IMR-90 (cell line): ENCODE measurements around the gene FAAP20. TPM values are rescaled to one million over a fixed set of nuclear protein-coding genes. Genes with fewer than 3 reads are reported as not detected.

ENCODE experiments used
- ATAC-seq: fragments of 200-7000 bp; cut with Tn5 transposase; 2 replicates; pipeline ENCODE4 v1.9.1; 2020; ENCODE audit warnings: low read depth, mild to moderate bottlenecking, moderate library complexity
- BruUV-seq: library from RNA; stranded (reverse); fragments of 400-500 nt; replicated peaks from 2 replicates; lab custom pipeline; 2021; lab: Mats Ljungman, UMichigan
- CTCF ChIA-PET: fragments of 300-600 bp; formaldehyde crosslinking; extraction: SDS; loops from one replicate; lab custom pipeline; 2021; ENCODE audit warnings: antibody characterized with exemption; lab: Yijun Ruan, JAX
- POLR2A ChIA-PET: fragments of 300-600 bp; sonication (Branson Sonifier 250); formaldehyde crosslinking; loops from one replicate; lab custom pipeline; 2022; ENCODE audit warnings: antibody characterized with exemption; ENCODE audit not compliant: unreplicated experiment; lab: Charles Lee
- DNase-seq: peaks from one replicate; pipeline ENCODE4 v3.0.0; 2013
- H2AFZ ChIP-seq: replicated peaks from 2 replicates; pipeline ENCODE3; 2013; ENCODE audit warnings: low read length, mild to moderate bottlenecking; ENCODE audit not compliant: poor library complexity
- H2AK5ac ChIP-seq: 2 replicates; pipeline ENCODE4 v1.6.1; 2013; ENCODE audit warnings: low read depth, low read length, inconsistent platforms
- H2AK9ac ChIP-seq: replicated peaks from 2 replicates; pipeline ENCODE3; 2013; ENCODE audit warnings: mild to moderate bottlenecking, low read depth, low read length, moderate library complexity; ENCODE audit not compliant: poor library complexity
- H2BK120ac ChIP-seq: 2 replicates; pipeline ENCODE4 v1.6.1; 2013; ENCODE audit warnings: low read depth, low read length, inconsistent platforms
- H2BK15ac ChIP-seq: 3 replicates; pipeline ENCODE4 v1.6.1; 2013; ENCODE audit warnings: low read depth, low read length, inconsistent platforms
- H2BK20ac ChIP-seq: 2 replicates; pipeline ENCODE4 v1.6.1; 2013; ENCODE audit warnings: low read depth, mild to moderate bottlenecking, inconsistent platforms, low read length, moderate library complexity
- H2BK5ac ChIP-seq: 2 replicates; pipeline ENCODE4 v1.6.1; 2013; ENCODE audit warnings: mild to moderate bottlenecking, low read depth, low read length, inconsistent platforms; ENCODE audit not compliant: poor library complexity, severe bottlenecking
- H3K14ac ChIP-seq: replicated peaks from 2 replicates; pipeline ENCODE4 v1.6.1; 2013; ENCODE audit warnings: low read depth, low read length, inconsistent platforms
- H3K18ac ChIP-seq: 2 replicates; pipeline ENCODE4 v1.6.1; 2013; ENCODE audit warnings: low read depth, low read length, control low read depth
- H3K23ac ChIP-seq: 2 replicates; pipeline ENCODE4 v1.6.1; 2013; ENCODE audit warnings: low read depth, low read length, inconsistent platforms
- H3K27ac ChIP-seq: 2 replicates; pipeline ENCODE4 v1.5.1; 2013; ENCODE audit warnings: mild to moderate bottlenecking, control low read depth, low read length; ENCODE audit not compliant: insufficient read depth
- H3K27me3 ChIP-seq: 2 replicates; pipeline ENCODE4 v1.6.1; 2013; ENCODE audit warnings: low read length; ENCODE audit not compliant: control insufficient read depth, insufficient read depth
- H3K36me3 ChIP-seq: 2 replicates; pipeline ENCODE4 v1.6.1; 2013; ENCODE audit warnings: low read length, mixed read lengths; ENCODE audit not compliant: control insufficient read depth, insufficient read depth
- H3K4ac ChIP-seq: 2 replicates; pipeline ENCODE4 v1.6.1; 2013; ENCODE audit warnings: low read depth, low read length, inconsistent platforms
- H3K4me1 ChIP-seq: 2 replicates; pipeline ENCODE4 v1.6.1; 2013; ENCODE audit warnings: low read length, mixed read lengths; ENCODE audit not compliant: control insufficient read depth, insufficient read depth
- H3K4me2 ChIP-seq: 2 replicates; pipeline ENCODE4 v1.6.1; 2013; ENCODE audit warnings: low read depth, mild to moderate bottlenecking, control low read depth, low read length, moderate library complexity
- H3K4me3 ChIP-seq: 2 replicates; pipeline ENCODE4 v1.5.1; 2013; ENCODE audit warnings: low read depth, mild to moderate bottlenecking, control low read depth, low read length, moderate library complexity; ENCODE audit not compliant: insufficient read depth
- H3K56ac ChIP-seq: 2 replicates; pipeline ENCODE4 v1.6.1; 2013; ENCODE audit warnings: low read length, inconsistent platforms; ENCODE audit not compliant: insufficient read depth; ENCODE audit errors: extremely low read depth
- H3K79me1 ChIP-seq, 2 experiments: 2 replicates each; pipeline ENCODE4 v1.6.1; 2013; ENCODE audit warnings: low read length in 2 of 2, inconsistent platforms in 1 of 2, low read depth in 1 of 2
- H3K9ac ChIP-seq: 2 replicates; pipeline ENCODE4 v1.6.1; 2013; ENCODE audit warnings: low read depth, low read length, control low read depth
- H3K9me1 ChIP-seq: 2 replicates; pipeline ENCODE4 v1.6.1; 2013; ENCODE audit warnings: low read length, inconsistent platforms; ENCODE audit not compliant: insufficient read depth
- H3K9me3 ChIP-seq: 2 replicates; pipeline ENCODE4 v1.6.1; 2013; ENCODE audit warnings: low read length; ENCODE audit not compliant: control insufficient read depth, insufficient read depth
- H4K20me1 ChIP-seq: 2 replicates; pipeline ENCODE4 v1.6.1; 2013; ENCODE audit warnings: low read length, inconsistent platforms; ENCODE audit not compliant: insufficient read depth
- H4K5ac ChIP-seq: 2 replicates; pipeline ENCODE4 v1.6.1; 2013; ENCODE audit warnings: mild to moderate bottlenecking, low read depth, low read length, control low read depth
- H4K8ac ChIP-seq, 2 experiments: 2 replicates each; pipeline ENCODE4 v1.6.1; 2013; ENCODE audit warnings: low read depth in 2 of 2, low read length in 2 of 2, control low read depth in 1 of 2, inconsistent platforms in 1 of 2
- H4K91ac ChIP-seq: 2 replicates; pipeline ENCODE4 v1.6.1; 2013; ENCODE audit warnings: low read depth, low read length, inconsistent platforms; ENCODE audit not compliant: insufficient read depth
- CEBPB ChIP-seq: IDR thresholded peaks from 2 replicates; pipeline ENCODE4 v1.6.1; 2012; ENCODE audit warnings: low read depth, low read length, improper control_type of control experiment
- CHD1 ChIP-seq: IDR thresholded peaks from 2 replicates; pipeline ENCODE4 v1.6.1; 2012; ENCODE audit warnings: low read depth, low read length, improper control_type of control experiment
- CTCF ChIP-seq: conservative IDR thresholded peaks from 2 replicates; pipeline ENCODE4 v1.5.1; 2012; ENCODE audit warnings: mild to moderate bottlenecking, low read depth, low read length, improper control_type of control experiment
- ELK1 ChIP-seq: fragments of 150-350 bp; IDR thresholded peaks from 2 replicates; pipeline ENCODE4 v1.6.1; 2016; ENCODE audit warnings: low read depth, mild to moderate bottlenecking, low read length, moderate library complexity, borderline replicate concordance
- FOS ChIP-seq: fragments of 150-350 bp; IDR thresholded peaks from 2 replicates; pipeline ENCODE4 v1.6.1; 2016; ENCODE audit warnings: low read depth, low read length
- MAFK ChIP-seq: IDR thresholded peaks from 2 replicates; pipeline ENCODE4 v1.6.1; 2012; ENCODE audit warnings: low read depth, low read length, improper control_type of control experiment
- MAZ ChIP-seq: IDR thresholded peaks from 2 replicates; pipeline ENCODE4 v1.6.1; 2012; ENCODE audit warnings: low read depth, mild to moderate bottlenecking, low read length, improper control_type of control experiment, moderate library complexity, borderline replicate concordance
- MXI1 ChIP-seq: IDR thresholded peaks from 2 replicates; pipeline ENCODE4 v1.6.1; 2012; ENCODE audit warnings: low read depth, mild to moderate bottlenecking, low read length, moderate library complexity, borderline replicate concordance
- NFE2L2 ChIP-seq: fragments of 150-350 bp; IDR thresholded peaks from 2 replicates; pipeline ENCODE4 v1.6.1; 2016; ENCODE audit warnings: low read depth, mild to moderate bottlenecking, low read length
- RAD21 ChIP-seq: IDR thresholded peaks from 2 replicates; pipeline ENCODE4 v1.6.1; 2012; ENCODE audit warnings: low read length, improper control_type of control experiment
- RCOR1 ChIP-seq: IDR thresholded peaks from 2 replicates; pipeline ENCODE4 v1.6.1; 2012; ENCODE audit warnings: mild to moderate bottlenecking, low read length, improper control_type of control experiment; ENCODE audit not compliant: insufficient replicate concordance
- RFX5 ChIP-seq: IDR thresholded peaks from 2 replicates; pipeline ENCODE4 v1.8.0; 2012; ENCODE audit warnings: low read depth, mild to moderate bottlenecking, low read length, moderate library complexity
- SMC3 ChIP-seq: fragments of 150-350 bp; IDR thresholded peaks from 2 replicates; pipeline ENCODE4 v1.6.1; 2016; ENCODE audit warnings: low read depth, mild to moderate bottlenecking, antibody characterized with exemption, low read length, moderate library complexity
- USF2 ChIP-seq: fragments of 150-350 bp; IDR thresholded peaks from 2 replicates; pipeline ENCODE4 v1.6.1; 2017; ENCODE audit warnings: mild to moderate bottlenecking, antibody characterized with exemption, low read length, low read depth
- WGBS, 2 experiments: methylation state at CpG; one replicate each; pipeline versions ENCODE4 v1.1.5 to v1.1.7; 2013; ENCODE audit warnings: missing lambda C conversion rate in 2 of 2; ENCODE audit not compliant: insufficient read length in 1 of 2; ENCODE audit errors: extremely low coverage in 2 of 2; 5-methylcytosine and 5-hydroxymethylcytosine counted together
- dilution Hi-C: fragments of 300-500 bp; cut with HindIII; formaldehyde crosslinking; loops from one replicate; pipeline ENCODE4 v1.14.3; 2018; ENCODE audit warnings: low sequenced_read_pairs; ENCODE audit not compliant: unreplicated experiment
- in situ Hi-C: fragments of 300-500 bp; cut with MboI; formaldehyde crosslinking; loops from 3 replicates; pipeline ENCODE4 v1.14.3; 2019; ENCODE audit warnings: low sequenced_read_pairs, inconsistent platforms, mixed read lengths
- intact Hi-C: fragments of 100-400 bp; cut with micrococcal nuclease; formaldehyde crosslinking; loops from 2 replicates; pipeline ENCODE4 v1.10.0; 2022
- polyA plus RNA-seq, 3 experiments: library from polyadenylated mRNA; depleted of rRNA; stranded (reverse); fragments of >200 nt; gene quantifications; 2 replicates each; pipeline ENCODE4 v1.2.3, GENCODE V29; 2012; ENCODE audit warnings: low replicate concordance in 1 of 3
- total RNA-seq: library from RNA; depleted of rRNA; stranded (reverse); fragments of >200 nt; gene quantifications from 2 replicates; pipeline ENCODE4 v1.2.3, GENCODE V29; 2012

The FAAP20 gene
- total and polyA plus RNA-seq, 2 of the 4 experiments (the other 2 are of a cell fraction), result 6.5 to 31.5 TPM

- peaks cover 16% of the 10 kb centered on the region for H3K27me3 ChIP-seq
- TF ChIP-seq MXI1, result no peak
- TF ChIP-seq MAFK, result no peak
- TF ChIP-seq RCOR1, result no peak
- no peak for TF ChIP-seq MAZ
- no peak for TF ChIP-seq ELK1
- TF ChIP-seq FOS, result no peak
- TF ChIP-seq NFE2L2, result no peak
- TF ChIP-seq USF2, result no peak
- TF ChIP-seq RAD21, result no peak
- no peak for TF ChIP-seq CTCF
- no peak for TF ChIP-seq CHD1
- no peak for TF ChIP-seq CEBPB
- TF ChIP-seq RFX5, result no peak
- TF ChIP-seq SMC3, result no peak
- no peaks in the 10 kb centered on the region for H4K20me1 ChIP-seq
- no TSS peak for BruUV-seq
- no peak overlapping the region for H4K8ac ChIP-seq
- 65% methylated on average over 3 of the region's 14 CpGs; no CpG with 5 or more reads in 1 of the 2 experiments for WGBS, 2 experiments
- H3K14ac ChIP-seq, result no peak overlapping the region
- no peaks in the 10 kb centered on the region for H3K9me1 ChIP-seq
- H2AFZ ChIP-seq, result no peak overlapping the region
- ATAC-seq, result no peak
- intact Hi-C loops (no loop called here), in situ Hi-C loops (no loop called here), dilution Hi-C loops (no loop called here)
- H2BK5ac ChIP-seq, result no peak overlapping the region
- no peak overlapping the region for H2BK15ac ChIP-seq
- H3K79me1 ChIP-seq, result no peaks in the 10 kb centered on the region
- H3K9ac ChIP-seq, result no peak overlapping the region
- H3K9me3 ChIP-seq, result peaks cover 4% of the 10 kb centered on the region; the same call in 1 of the 2 replicates
- ChIA-PET POLR2A (no interaction called here), CTCF (interaction anchor here (1.4 kb wide), 1 partner anchor 8 kb away, joined by 5 read pairs; no protein-coding TSS in a partner anchor)
- H4K5ac ChIP-seq, result no peak overlapping the region
- H3K36me3 ChIP-seq, result no peaks in the 10 kb centered on the region
- H3K18ac ChIP-seq, result no peak overlapping the region
- H3K4ac ChIP-seq, result no peak overlapping the region
- H3K23ac ChIP-seq, result no peak overlapping the region
- H3K4me3 ChIP-seq, result no peak overlapping the region
- peaks cover 3% of the 10 kb centered on the region for H3K4me1 ChIP-seq
- no peak overlapping the region for H3K27ac ChIP-seq
- no peak overlapping the region for H2AK9ac ChIP-seq
- no peak overlapping the region for H2BK20ac ChIP-seq
- H2BK120ac ChIP-seq, result no peak overlapping the region
- no peak overlapping the region for H3K4me2 ChIP-seq
- no peak overlapping the region for H4K91ac ChIP-seq
- DNase-seq, result no peak
- no peak overlapping the region for H2AK5ac ChIP-seq
- H3K56ac ChIP-seq, result no peak overlapping the region
These were observed 28.3 kb downstream of the FAAP20 start for GRCh38 chr1:2166254-2166653.
